HEK293 (cell line): ENCODE results near the gene CREBBP.

Source experiments
- ELK4 ChIP-seq: IDR thresholded peaks from 2 replicates; pipeline ENCODE4 v1.6.1; 2011; ENCODE audit warnings: mild to moderate bottlenecking, low read depth, low read length, borderline replicate concordance
- TF ChIP-seq, protein P1 (sequence below): fragments of 450-650 bp; formaldehyde crosslinking; IDR thresholded peaks from 2 replicates; pipeline ENCODE4 v1.5.1; 2016; ENCODE audit warnings: missing biosample characterization, missing genetic modification characterization

- no peak for TF ChIP-seq ELK4
- TF ChIP-seq, protein P1, sequence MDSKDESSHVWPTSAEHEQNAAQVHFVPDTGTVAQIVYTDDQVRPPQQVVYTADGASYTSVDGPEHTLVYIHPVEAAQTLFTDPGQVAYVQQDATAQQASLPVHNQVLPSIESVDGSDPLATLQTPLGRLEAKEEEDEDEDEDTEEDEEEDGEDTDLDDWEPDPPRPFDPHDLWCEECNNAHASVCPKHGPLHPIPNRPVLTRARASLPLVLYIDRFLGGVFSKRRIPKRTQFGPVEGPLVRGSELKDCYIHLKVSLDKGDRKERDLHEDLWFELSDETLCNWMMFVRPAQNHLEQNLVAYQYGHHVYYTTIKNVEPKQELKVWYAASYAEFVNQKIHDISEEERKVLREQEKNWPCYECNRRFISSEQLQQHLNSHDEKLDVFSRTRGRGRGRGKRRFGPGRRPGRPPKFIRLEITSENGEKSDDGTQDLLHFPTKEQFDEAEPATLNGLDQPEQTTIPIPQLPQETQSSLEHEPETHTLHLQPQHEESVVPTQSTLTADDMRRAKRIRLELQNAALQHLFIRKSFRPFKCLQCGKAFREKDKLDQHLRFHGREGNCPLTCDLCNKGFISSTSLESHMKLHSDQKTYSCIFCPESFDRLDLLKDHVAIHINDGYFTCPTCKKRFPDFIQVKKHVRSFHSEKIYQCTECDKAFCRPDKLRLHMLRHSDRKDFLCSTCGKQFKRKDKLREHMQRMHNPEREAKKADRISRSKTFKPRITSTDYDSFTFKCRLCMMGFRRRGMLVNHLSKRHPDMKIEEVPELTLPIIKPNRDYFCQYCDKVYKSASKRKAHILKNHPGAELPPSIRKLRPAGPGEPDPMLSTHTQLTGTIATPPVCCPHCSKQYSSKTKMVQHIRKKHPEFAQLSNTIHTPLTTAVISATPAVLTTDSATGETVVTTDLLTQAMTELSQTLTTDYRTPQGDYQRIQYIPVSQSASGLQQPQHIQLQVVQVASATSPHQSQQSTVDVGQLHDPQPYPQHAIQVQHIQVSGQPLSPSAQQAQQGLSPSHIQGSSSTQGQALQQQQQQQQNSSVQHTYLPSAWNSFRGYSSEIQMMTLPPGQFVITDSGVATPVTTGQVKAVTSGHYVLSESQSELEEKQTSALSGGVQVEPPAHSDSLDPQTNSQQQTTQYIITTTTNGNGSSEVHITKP (tag by site-specific recombination), result no peak
Observed at GRCh38 chr16:3734758-3735221, 145.7 kb downstream of the CREBBP start.
